Measurements from ENCODE around the gene PIGP. TPM values are rescaled to one million over a fixed set of nuclear protein-coding genes. Genes with fewer than 3 reads are reported as not detected.

Gene PIGP
- total and polyA plus RNA-seq, 2 of the 13 experiments (the other 11 are each of a cell fraction or from before 2014, with no cell fraction given) = 14.8 to 33.4 TPM

DNA sequence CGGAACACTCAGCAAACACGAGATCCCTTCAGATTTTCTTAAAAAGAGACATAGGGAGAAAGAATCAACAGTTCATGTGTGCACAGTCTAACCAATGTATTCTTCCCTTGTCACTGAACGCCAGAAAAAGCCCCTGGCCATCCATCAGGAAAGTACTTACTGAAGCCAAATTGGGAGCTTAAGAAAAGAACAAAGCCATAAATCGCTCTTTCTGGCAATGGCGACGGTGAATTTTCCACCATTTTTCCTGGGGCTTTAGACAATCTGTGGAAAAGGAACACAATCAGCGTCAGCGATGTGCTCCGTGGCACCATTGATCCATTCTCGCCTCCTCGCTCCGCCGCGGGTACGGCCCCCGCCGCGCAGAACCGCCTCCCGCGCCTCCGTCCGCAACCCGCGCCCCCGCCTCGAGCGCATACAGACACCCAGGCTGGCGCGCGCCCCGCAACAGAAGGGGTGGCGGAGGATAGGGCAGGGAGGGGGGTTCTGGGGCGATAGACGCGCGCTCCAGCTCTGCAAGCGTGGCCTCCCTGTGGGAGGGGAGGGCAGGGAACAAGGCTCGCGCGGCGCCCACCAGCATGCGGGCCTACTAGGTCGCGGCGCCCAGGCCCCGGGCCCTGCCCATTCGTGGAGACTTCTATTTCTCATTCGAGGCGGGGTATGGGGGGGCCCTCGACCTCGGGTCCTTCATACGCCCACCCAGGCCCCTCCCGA, 440 bp downstream of the PIGP start (continued):
- TF ChIP-seq, protein P1, sequence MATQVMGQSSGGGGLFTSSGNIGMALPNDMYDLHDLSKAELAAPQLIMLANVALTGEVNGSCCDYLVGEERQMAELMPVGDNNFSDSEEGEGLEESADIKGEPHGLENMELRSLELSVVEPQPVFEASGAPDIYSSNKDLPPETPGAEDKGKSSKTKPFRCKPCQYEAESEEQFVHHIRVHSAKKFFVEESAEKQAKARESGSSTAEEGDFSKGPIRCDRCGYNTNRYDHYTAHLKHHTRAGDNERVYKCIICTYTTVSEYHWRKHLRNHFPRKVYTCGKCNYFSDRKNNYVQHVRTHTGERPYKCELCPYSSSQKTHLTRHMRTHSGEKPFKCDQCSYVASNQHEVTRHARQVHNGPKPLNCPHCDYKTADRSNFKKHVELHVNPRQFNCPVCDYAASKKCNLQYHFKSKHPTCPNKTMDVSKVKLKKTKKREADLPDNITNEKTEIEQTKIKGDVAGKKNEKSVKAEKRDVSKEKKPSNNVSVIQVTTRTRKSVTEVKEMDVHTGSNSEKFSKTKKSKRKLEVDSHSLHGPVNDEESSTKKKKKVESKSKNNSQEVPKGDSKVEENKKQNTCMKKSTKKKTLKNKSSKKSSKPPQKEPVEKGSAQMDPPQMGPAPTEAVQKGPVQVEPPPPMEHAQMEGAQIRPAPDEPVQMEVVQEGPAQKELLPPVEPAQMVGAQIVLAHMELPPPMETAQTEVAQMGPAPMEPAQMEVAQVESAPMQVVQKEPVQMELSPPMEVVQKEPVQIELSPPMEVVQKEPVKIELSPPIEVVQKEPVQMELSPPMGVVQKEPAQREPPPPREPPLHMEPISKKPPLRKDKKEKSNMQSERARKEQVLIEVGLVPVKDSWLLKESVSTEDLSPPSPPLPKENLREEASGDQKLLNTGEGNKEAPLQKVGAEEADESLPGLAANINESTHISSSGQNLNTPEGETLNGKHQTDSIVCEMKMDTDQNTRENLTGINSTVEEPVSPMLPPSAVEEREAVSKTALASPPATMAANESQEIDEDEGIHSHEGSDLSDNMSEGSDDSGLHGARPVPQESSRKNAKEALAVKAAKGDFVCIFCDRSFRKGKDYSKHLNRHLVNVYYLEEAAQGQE (IDR thresholded peaks at IDR 0.05; ENCODE audit: borderline replicate concordance in 1 of 2, low read depth in 1 of 2, low read length in 2 of 2) = peak in 1 of 2 experiments; percentile 23; a peak in 1 of 4 replicates
- TF ChIP-seq ZNF577 (CRISPR knock-in tag; IDR thresholded peaks at IDR 0.05; ENCODE audit: borderline replicate concordance, low read depth) (no peak), RAD21 (CRISPR knock-in tag; IDR thresholded peaks at IDR 0.05) (0 out of 2 replicates have a peak, but pooled peaks have one; percentile 33), ZNF761 (CRISPR knock-in tag; conservative IDR thresholded peaks at IDR 0.05) (no peak), KLF13 (CRISPR knock-in tag; IDR thresholded peaks at IDR 0.05) (no peak), PCBP1 (IDR thresholded peaks at IDR 0.05; ENCODE audit: borderline replicate concordance, low read depth, low read length) (0 out of 2 replicates have a peak, but pooled peaks have one; percentile 41), DNMT3B (CRISPR knock-in tag; conservative IDR thresholded peaks at IDR 0.05) (no peak), ZNF572 (CRISPR knock-in tag; IDR thresholded peaks at IDR 0.05) (no peak), FOSL2 (CRISPR knock-in tag; IDR thresholded peaks at IDR 0.05) (peak; percentile 36), ZNF558 (CRISPR knock-in tag; IDR thresholded peaks at IDR 0.05; ENCODE audit: borderline replicate concordance) (no peak), ZNF569 (CRISPR knock-in tag; IDR thresholded peaks at IDR 0.05; ENCODE audit: borderline replicate concordance) (no peak), CBX5 (CRISPR knock-in tag; IDR thresholded peaks at IDR 0.05; ENCODE audit: borderline replicate concordance) (0 out of 2 replicates have a peak, but pooled peaks have one; percentile 17), ZSCAN25 (CRISPR knock-in tag; IDR thresholded peaks at IDR 0.05) (no peak), KDM3A (CRISPR knock-in tag; IDR thresholded peaks at IDR 0.05; ENCODE audit: low read depth) (peak; percentile 36; the same call in 1 of the 2 replicates), FOSL1 (CRISPR knock-in tag; IDR thresholded peaks at IDR 0.05; ENCODE audit: borderline replicate concordance) (peak; percentile 46; the same call in 1 of the 2 replicates), ONECUT2 (CRISPR knock-in tag; IDR thresholded peaks at IDR 0.05) (peak; percentile 6; the same call in 1 of the 2 replicates), ZNF549 (CRISPR knock-in tag; IDR thresholded peaks at IDR 0.05) (no peak; the same call in 1 of the 2 replicates), KLF16 (CRISPR knock-in tag; IDR thresholded peaks at IDR 0.05) (peak in 1 of 2 experiments; percentile 59; a peak in 1 of 4 replicates)
- TF ChIP-seq, protein P2, sequence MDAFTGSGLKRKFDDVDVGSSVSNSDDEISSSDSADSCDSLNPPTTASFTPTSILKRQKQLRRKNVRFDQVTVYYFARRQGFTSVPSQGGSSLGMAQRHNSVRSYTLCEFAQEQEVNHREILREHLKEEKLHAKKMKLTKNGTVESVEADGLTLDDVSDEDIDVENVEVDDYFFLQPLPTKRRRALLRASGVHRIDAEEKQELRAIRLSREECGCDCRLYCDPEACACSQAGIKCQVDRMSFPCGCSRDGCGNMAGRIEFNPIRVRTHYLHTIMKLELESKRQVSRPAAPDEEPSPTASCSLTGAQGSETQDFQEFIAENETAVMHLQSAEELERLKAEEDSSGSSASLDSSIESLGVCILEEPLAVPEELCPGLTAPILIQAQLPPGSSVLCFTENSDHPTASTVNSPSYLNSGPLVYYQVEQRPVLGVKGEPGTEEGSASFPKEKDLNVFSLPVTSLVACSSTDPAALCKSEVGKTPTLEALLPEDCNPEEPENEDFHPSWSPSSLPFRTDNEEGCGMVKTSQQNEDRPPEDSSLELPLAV (CRISPR knock-in tag; conservative IDR thresholded peaks at IDR 0.05; ENCODE audit: low read depth) = 0 out of 2 replicates have a peak, but pooled peaks have one; percentile 28
- TF ChIP-seq, protein P3, sequence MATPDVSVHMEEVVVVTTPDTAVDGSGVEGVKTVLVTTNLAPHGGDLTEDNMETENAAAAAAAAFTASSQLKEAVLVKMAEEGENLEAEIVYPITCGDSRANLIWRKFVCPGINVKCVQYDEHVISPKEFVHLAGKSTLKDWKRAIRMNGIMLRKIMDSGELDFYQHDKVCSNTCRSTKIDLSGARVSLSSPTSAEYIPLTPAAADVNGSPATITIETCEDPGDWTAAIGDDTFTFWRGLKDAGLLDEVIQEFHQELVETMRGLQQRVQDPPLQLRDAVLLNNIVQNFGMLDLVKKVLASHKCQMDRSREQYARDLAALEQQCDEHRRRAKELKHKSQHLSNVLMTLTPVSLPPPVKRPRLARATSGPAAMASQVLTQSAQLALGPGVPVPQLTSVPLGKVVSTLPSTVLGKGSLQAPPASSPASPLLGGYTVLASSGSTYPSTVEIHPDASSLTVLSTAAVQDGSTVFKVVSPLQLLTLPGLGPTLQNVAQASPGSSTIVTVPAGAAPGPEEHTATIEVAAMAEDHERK (CRISPR knock-in tag; IDR thresholded peaks at IDR 0.05; ENCODE audit: low read depth) = no peak
- TF ChIP-seq, protein P4, sequence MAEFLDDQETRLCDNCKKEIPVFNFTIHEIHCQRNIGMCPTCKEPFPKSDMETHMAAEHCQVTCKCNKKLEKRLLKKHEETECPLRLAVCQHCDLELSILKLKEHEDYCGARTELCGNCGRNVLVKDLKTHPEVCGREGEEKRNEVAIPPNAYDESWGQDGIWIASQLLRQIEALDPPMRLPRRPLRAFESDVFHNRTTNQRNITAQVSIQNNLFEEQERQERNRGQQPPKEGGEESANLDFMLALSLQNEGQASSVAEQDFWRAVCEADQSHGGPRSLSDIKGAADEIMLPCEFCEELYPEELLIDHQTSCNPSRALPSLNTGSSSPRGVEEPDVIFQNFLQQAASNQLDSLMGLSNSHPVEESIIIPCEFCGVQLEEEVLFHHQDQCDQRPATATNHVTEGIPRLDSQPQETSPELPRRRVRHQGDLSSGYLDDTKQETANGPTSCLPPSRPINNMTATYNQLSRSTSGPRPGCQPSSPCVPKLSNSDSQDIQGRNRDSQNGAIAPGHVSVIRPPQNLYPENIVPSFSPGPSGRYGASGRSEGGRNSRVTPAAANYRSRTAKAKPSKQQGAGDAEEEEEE (CRISPR knock-in tag; IDR thresholded peaks at IDR 0.05; ENCODE audit: borderline replicate concordance) = no peak
